ENCODE measurements around the gene GIPC3.

GRCh38 chr19:3539756-3540118 lies 45.5 kb upstream of the GIPC3 start:
- no peak for TF ChIP-seq CREB1 (IDR thresholded peaks at IDR 0.05; ENCODE audit: low read depth)
- no peak for TF ChIP-seq ZBTB7A (IDR thresholded peaks at IDR 0.05; ENCODE audit: low read depth)
- no peak for TF ChIP-seq REST (IDR thresholded peaks at IDR 0.05; ENCODE audit: low read depth)
- TF ChIP-seq YY1 (IDR thresholded peaks at IDR 0.05; ENCODE audit: low read depth) = no peak

Measured in Ishikawa (cell line).